Stimulated activated CD8-positive, alpha-beta memory T cell treated with anti-CD3 and anti-CD28 coated beads, Interleukin-4, amount 100 ng/mL, for 4 hours (primary cell): ENCODE measurements around the gene PTK7.
"Not testable (repeated sequence)": the region's sequence is repeated elsewhere in the genome, so short reads cannot be mapped to it uniquely, and the experiment has no call there.

Experiments
- DNase-seq, 2 donors: peaks; one replicate each; pipeline ENCODE4 v3.0.0-alpha.2; 2020; ENCODE audit warnings: low read depth in 2 of 2, low spot score in 1 of 2

The PTK7 gene

GRCh38 chr6:43117466-43117865, 41.4 kb downstream of the PTK7 start:
- not testable (repeated sequence) for DNase-seq

- DNase-seq, result no peak
Measured at GRCh38 chr6:43119482-43119881, 43.4 kb downstream of the PTK7 start.

- DNase-seq, result no peak
Measured at GRCh38 chr6:43120101-43120763, 44.1 kb downstream of the PTK7 start.

GRCh38 chr6:43120944-43121913, 45.1 kb downstream of the PTK7 start:
- no peak for DNase-seq

GRCh38 chr6:43122146-43122545, 46.0 kb downstream of the PTK7 start:
- DNase-seq, result no peak

- DNase-seq, result no peak
Measured at GRCh38 chr6:43123461-43124314, 47.6 kb downstream of the PTK7 start.

GRCh38 chr6:43124481-43124880, 48.4 kb downstream of the PTK7 start:
- DNase-seq, result no peak

- DNase-seq, result no peak
Measured at GRCh38 chr6:43125119-43125518, 49.0 kb downstream of the PTK7 start.

GRCh38 chr6:43125555-43125954, 49.4 kb downstream of the PTK7 start:
- DNase-seq, result no peak

- DNase-seq, result no peak
Measured at GRCh38 chr6:43127180-43127579, 51.1 kb downstream of the PTK7 start.

GRCh38 chr6:43127877-43128276, 51.8 kb downstream of the PTK7 start:
- DNase-seq, result no peak

GRCh38 chr6:43128926-43129325, 52.8 kb downstream of the PTK7 start:
- no peak for DNase-seq

- no peak for DNase-seq
Measured at GRCh38 chr6:43129434-43130194, 53.5 kb downstream of the PTK7 start.

GRCh38 chr6:43130429-43130828, 54.3 kb downstream of the PTK7 start:
- no peak for DNase-seq

- DNase-seq, result not testable (repeated sequence)
Measured at GRCh38 chr6:43131379-43131778, 55.3 kb downstream of the PTK7 start.

GRCh38 chr6:43138267-43138666, 62.2 kb downstream of the PTK7 start:
- DNase-seq, result no peak

- not testable (repeated sequence) for DNase-seq
Measured at GRCh38 chr6:43139973-43140372, 63.9 kb downstream of the PTK7 start.

GRCh38 chr6:43141644-43142043, 65.5 kb downstream of the PTK7 start:
- no peak for DNase-seq

- no peak for DNase-seq
Measured at GRCh38 chr6:43142101-43142500, 66.0 kb downstream of the PTK7 start.

GRCh38 chr6:43143235-43144128, 67.4 kb downstream of the PTK7 start:
- peak; percentile 43 for DNase-seq
